B cell (primary cell): Measurements from ENCODE around the gene EDNRA. TPM values are rescaled to one million over a fixed set of nuclear protein-coding genes. Genes with fewer than 3 reads are reported as not detected.

Experiments used
- ATAC-seq: fragments of 200-7000 bp; cut with Tn5 transposase; one replicate; pipeline ENCODE4 v1.10.0; 2021; ENCODE audit warnings: low read depth, mild to moderate bottlenecking, moderate number of reproducible peaks, moderate library complexity
- CTCF ChIA-PET: fragments of 350-600 bp; sonication (Branson Sonifier 250); formaldehyde crosslinking; loops from one replicate; lab custom pipeline; 2021; ENCODE audit warnings: antibody characterized with exemption, inconsistent platforms; lab: Charles Lee
- POLR2A ChIA-PET: fragments of 350-600 bp; sonication (Branson Sonifier 250); formaldehyde crosslinking; loops from one replicate; lab custom pipeline; 2021; ENCODE audit warnings: antibody characterized with exemption; lab: Charles Lee
- DNase-seq: peaks from one replicate; pipeline ENCODE4 v3.0.0; 2013
- H2AFZ ChIP-seq: 2 replicates; pipeline ENCODE4 v1.6.1; 2012; ENCODE audit warnings: mild to moderate bottlenecking, low read depth, low read length; ENCODE audit not compliant: insufficient read depth, poor library complexity, severe bottlenecking
- H3K27ac ChIP-seq, 2 donors: 1 replicate in 1 of 2; 2 replicates in 1 of 2; pipeline ENCODE4 v1.5.1; 2012 to 2013; ENCODE audit warnings: low read length in 2 of 2, mild to moderate bottlenecking in 2 of 2, moderate library complexity in 1 of 2
- H3K27me3 ChIP-seq, 4 experiments: fragments of 200-600 bp in 1 of 4; sonication (generic) in 1 of 4; replicated peaks in 1 of 4; 1 replicate in 2 of 4; 2 replicates in 2 of 4; pipeline versions ENCODE4 v1.6.1 to v1.7.0; 2013 to 2016; ENCODE audit warnings: low read length in 3 of 4, mild to moderate bottlenecking in 2 of 4, mixed read lengths in 1 of 4, moderate library complexity in 1 of 4; ENCODE audit not compliant: insufficient read depth in 4 of 4, control insufficient read depth in 3 of 4; ENCODE audit errors: control extremely low read depth in 1 of 4
- H3K36me3 ChIP-seq, 2 experiments: replicated peaks in 1 of 2; 1 replicate in 1 of 2; 2 replicates in 1 of 2; pipeline versions ENCODE4 v1.6.1 to v1.7.1; 2013; ENCODE audit warnings: low read length in 1 of 2; ENCODE audit not compliant: insufficient read depth in 2 of 2, control insufficient read depth in 1 of 2; ENCODE audit errors: control extremely low read depth in 1 of 2, extremely low read depth in 1 of 2
- H3K4me1 ChIP-seq, 2 donors: fragments of 200-600 bp in 1 of 2; sonication (generic) in 1 of 2; 1 replicate in 1 of 2; 2 replicates in 1 of 2; pipeline versions ENCODE4 v1.5.1 to v1.6.1; 2013 to 2017; ENCODE audit warnings: low read length in 2 of 2; ENCODE audit not compliant: control insufficient read depth in 2 of 2, insufficient read depth in 2 of 2
- H3K4me2 ChIP-seq: replicated peaks from 2 replicates; pipeline ENCODE3; 2012; ENCODE audit warnings: mild to moderate bottlenecking, low read depth, low read length; ENCODE audit not compliant: poor library complexity, severe bottlenecking
- H3K4me3 ChIP-seq, 5 experiments: fragments of 200-600 bp in 1 of 5; sonication (generic) in 1 of 5; 1 replicate in 3 of 5; 2 replicates in 2 of 5; pipeline versions ENCODE4 v1.5.1 to v1.7.0; 2011 to 2016; ENCODE audit warnings: low read length in 4 of 5, mild to moderate bottlenecking in 4 of 5, low read depth in 2 of 5, control low read depth in 1 of 5, moderate library complexity in 1 of 5; ENCODE audit not compliant: insufficient read depth in 1 of 5; ENCODE audit errors: control extremely low read depth in 1 of 5, extremely low read depth in 1 of 5
- H3K79me2 ChIP-seq: fragments of 200-600 bp; sonication (generic); one replicate; pipeline ENCODE4 v1.6.0; 2016; ENCODE audit warnings: low read length; ENCODE audit not compliant: control insufficient read depth, insufficient read depth
- H3K9ac ChIP-seq: fragments of 200-600 bp; sonication (generic); 2 replicates; pipeline ENCODE4 v1.6.1; 2017; ENCODE audit warnings: mild to moderate bottlenecking, low read length, moderate library complexity
- H3K9me3 ChIP-seq, 3 donors: one replicate each; pipeline versions ENCODE4 v1.6.1 to v1.7.1; 2013; ENCODE audit warnings: low read length in 2 of 3; ENCODE audit not compliant: control insufficient read depth in 2 of 3, insufficient read depth in 1 of 3; ENCODE audit errors: control extremely low read depth in 1 of 3
- H4K20me1 ChIP-seq: 2 replicates; pipeline ENCODE4 v1.6.0; 2012; ENCODE audit warnings: mild to moderate bottlenecking, low read length; ENCODE audit not compliant: insufficient read depth, control insufficient read depth, poor library complexity, severe bottlenecking
- H3K27ac Mint-ChIP-seq: one replicate; pipeline ENCODE4 v1.8.0; 2021; ENCODE audit warnings: mixed read lengths
- H3K27me3 Mint-ChIP-seq: one replicate; pipeline ENCODE4 v1.8.0; 2021; ENCODE audit warnings: mixed read lengths
- H3K4me1 Mint-ChIP-seq: one replicate; pipeline ENCODE4 v1.8.0; 2021; ENCODE audit warnings: mixed read lengths
- H3K4me3 Mint-ChIP-seq: one replicate; pipeline ENCODE4 v1.8.0; 2021; ENCODE audit warnings: mixed read lengths
- H3K9me3 Mint-ChIP-seq: one replicate; pipeline ENCODE4 v1.8.0; 2022; ENCODE audit warnings: mixed read lengths; ENCODE audit not compliant: insufficient read depth
- CTCF ChIP-seq: fragments of 200-600 bp; IDR thresholded peaks from one replicate; pipeline ENCODE4 v1.8.0; 2022; ENCODE audit warnings: antibody characterized with exemption, mild to moderate bottlenecking
- EZH2 ChIP-seq: IDR thresholded peaks from 2 replicates; pipeline ENCODE4 v1.6.1; 2012; ENCODE audit warnings: borderline replicate concordance, low read depth, mild to moderate bottlenecking, moderate library complexity, low read length; ENCODE audit not compliant: insufficient read depth, poor library complexity, severe bottlenecking
- WGBS: methylation state at CpG from one replicate; pipeline ENCODE4 v1.1.5; 2013; ENCODE audit warnings: missing lambda C conversion rate; ENCODE audit not compliant: insufficient coverage; 5-methylcytosine and 5-hydroxymethylcytosine counted together
- intact Hi-C: fragments of 100-400 bp; cut with micrococcal nuclease; formaldehyde crosslinking; loops from one replicate; pipeline ENCODE4 v1.10.0; 2022
- polyA plus RNA-seq: library from polyadenylated mRNA; depleted of rRNA; stranded (reverse); fragments of >200 nt; gene quantifications from 2 replicates; pipeline ENCODE4 v1.2.3, GENCODE V29; 2012
- total RNA-seq, 2 donors: library from RNA; stranded (reverse); fragments of 120-200 nt in 1 of 2; gene quantifications; 1 replicate in 1 of 2; 2 replicates in 1 of 2; pipeline versions ENCODE4 v1.2.3 to v1.2.4, GENCODE V29; 2013 to 2022

EDNRA gene
- total and polyA plus RNA-seq, 2 donors (not counting 1 experiment from before 2014, with no cell fraction given): not detected

- H3K79me2 ChIP-seq: no peaks in the 10 kb centered on the region
- no peak overlapping the region for H3K27ac ChIP-seq
- H3K4me1 ChIP-seq: no peaks in the 10 kb centered on the region
- H3K4me2 ChIP-seq: no peak overlapping the region
- no peak overlapping the region for H2AFZ ChIP-seq
- Mint-ChIP-seq H3K27ac (no peak overlapping the region), H3K9me3 (no peaks in the 10 kb centered on the region), H3K27me3 (peaks cover 19% of the 10 kb centered on the region), H3K4me3 (no peak overlapping the region), H3K4me1 (peaks cover 1% of the 10 kb centered on the region)
- DNase-seq (no peak), ATAC-seq (no peak)
- CTCF ChIA-PET: no interaction called here
- intact Hi-C loops: no loop called here
- no peaks in the 10 kb centered on the region for H4K20me1 ChIP-seq
- H3K36me3 ChIP-seq: no peaks in the 10 kb centered on the region
- WGBS: 100% methylated on average over 2 of the region's 3 CpGs
- TF ChIP-seq EZH2 (no peak), CTCF (no peak)
- H3K4me3 ChIP-seq: no peak overlapping the region
- no peak overlapping the region for H3K9ac ChIP-seq
- POLR2A ChIA-PET: no interaction called here
- peaks cover 0 to 8% (median 2%) of the 10 kb centered on the region in 4 experiments for H3K27me3 ChIP-seq
- H3K9me3 ChIP-seq: peaks cover 0 to 4% (median 4%) of the 10 kb centered on the region in 3 donors
These were observed 106.1 kb downstream of the EDNRA start for GRCh38 chr4:147587041-147587440.

GRCh38 chr4:147589586-147589985 is 108.7 kb downstream of the EDNRA start:
- no peak overlapping the region for H3K4me3 ChIP-seq
- no CpG with 5 or more reads among the region's 1 CpG for WGBS
- Mint-ChIP-seq H3K4me3 (no peak overlapping the region), H3K9me3 (no peaks in the 10 kb centered on the region), H3K27me3 (peaks cover 21% of the 10 kb centered on the region), H3K27ac (no peak overlapping the region), H3K4me1 (peaks cover 1% of the 10 kb centered on the region)
- no peaks in the 10 kb centered on the region for H3K4me1 ChIP-seq
- peaks cover 0 to 4% (median 0%) of the 10 kb centered on the region in 3 donors for H3K9me3 ChIP-seq
- POLR2A ChIA-PET: no interaction called here
- H4K20me1 ChIP-seq: no peaks in the 10 kb centered on the region
- no peak for TF ChIP-seq EZH2
- TF ChIP-seq CTCF: no peak
- intact Hi-C loops: no loop called here
- peaks cover 0 to 3% (median 1%) of the 10 kb centered on the region in 4 experiments for H3K27me3 ChIP-seq
- H3K36me3 ChIP-seq: no peaks in the 10 kb centered on the region
- H3K27ac ChIP-seq: no peak overlapping the region
- H3K9ac ChIP-seq: no peak overlapping the region
- H3K79me2 ChIP-seq: no peaks in the 10 kb centered on the region
- no peak for DNase-seq
- no peak for ATAC-seq
- no peak overlapping the region for H2AFZ ChIP-seq
- CTCF ChIA-PET: interaction anchor here (0.7 to 2.0 kb wide), 6 partner anchors 9 to 571 kb away, joined by 3 to 7 read pairs (median 4); no protein-coding TSS in a partner anchor
- H3K4me2 ChIP-seq: no peak overlapping the region
